BJ (cell line): ENCODE data around the gene SMKR1. TPM values are rescaled to one million over a fixed set of nuclear protein-coding genes. Genes with fewer than 3 reads are reported as not detected.
"Not testable (repeated sequence)": the region's sequence is repeated elsewhere in the genome, so short reads cannot be mapped to it uniquely, and the experiment has no call there.

Source experiments
- CTCF ChIA-PET: fragments of 350-600 bp; formaldehyde crosslinking; extraction: SDS; loops from one replicate; lab custom pipeline; 2021; ENCODE audit warnings: antibody characterized with exemption, inconsistent platforms; lab: Yijun Ruan, JAX
- POLR2A ChIA-PET: fragments of 300-600 bp; sonication (Branson Sonifier 250); formaldehyde crosslinking; extraction: SDS; loops from one replicate; lab custom pipeline; 2021; ENCODE audit warnings: antibody characterized with exemption; lab: Charles Lee
- DNase-seq: peaks from one replicate; pipeline ENCODE4 v3.0.0-alpha.2; 2011; ENCODE audit warnings: low read depth
- H3K27me3 ChIP-seq: 2 replicates; pipeline ENCODE4 v1.6.0; 2011; ENCODE audit warnings: low read length; ENCODE audit not compliant: control insufficient read depth, insufficient read depth
- H3K36me3 ChIP-seq: 2 replicates; pipeline ENCODE4 v1.5.1; 2011; ENCODE audit warnings: low read length; ENCODE audit not compliant: control insufficient read depth, insufficient read depth
- H3K4me3 ChIP-seq: 2 replicates; pipeline ENCODE4 v1.5.1; 2011; ENCODE audit warnings: low read depth, mild to moderate bottlenecking, control low read depth, low read length
- polyA plus RNA-seq: library from polyadenylated mRNA; depleted of rRNA; stranded (reverse); fragments of >200 nt; gene quantifications from 2 replicates; pipeline ENCODE4 v1.2.3, GENCODE V29; 2011
- TF ChIP-seq, protein P1 (sequence below): IDR thresholded peaks from 2 replicates; pipeline ENCODE4 v1.5.1; 2011; ENCODE audit warnings: low read depth, mild to moderate bottlenecking, control low read depth, inconsistent platforms, low read length, moderate library complexity; ENCODE audit not compliant: insufficient read depth

SMKR1 gene
- polyA plus RNA-seq, 1 experiment, result 0.27 TPM

DNA sequence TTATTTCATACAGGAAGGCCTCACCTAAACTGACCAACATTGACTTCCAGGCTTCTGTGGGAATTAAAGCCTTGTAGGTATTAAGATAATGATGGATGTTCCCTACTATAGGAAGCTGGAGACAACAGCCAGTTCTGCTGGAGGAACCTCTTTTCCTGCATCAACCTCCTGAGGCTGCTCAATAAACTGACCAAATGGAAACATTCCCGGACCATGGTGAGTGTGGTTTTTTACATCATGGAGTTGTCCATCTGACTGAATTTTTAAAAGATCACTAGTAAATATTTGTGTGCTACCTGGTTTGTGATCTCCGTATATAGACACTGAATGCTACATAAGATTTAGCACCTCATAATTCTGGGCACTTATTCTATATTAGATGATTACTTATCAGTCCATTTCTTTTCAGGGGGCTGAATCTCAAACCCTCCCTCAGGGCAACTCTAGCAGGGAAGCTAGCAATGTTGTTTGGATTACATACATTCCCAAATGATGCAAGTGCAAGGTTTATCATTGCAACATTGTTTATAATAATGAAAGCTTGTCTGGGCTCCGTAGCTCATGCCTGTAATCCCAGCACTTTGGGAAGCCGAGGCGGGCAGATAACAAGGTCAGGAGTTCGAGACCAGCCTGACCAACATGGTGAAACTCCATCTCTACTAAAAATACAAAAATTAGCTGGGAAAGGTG, 21.5 kb upstream of the SMKR1 start:
- CTCF ChIA-PET, result interaction anchor here (1.3 to 1.6 kb wide), 2 partner anchors 9 to 11 kb away, joined by 3 to 4 read pairs; no protein-coding TSS in a partner anchor
- DNase-seq, result no peak
- POLR2A ChIA-PET, result no interaction called here
- TF ChIP-seq, protein P1, sequence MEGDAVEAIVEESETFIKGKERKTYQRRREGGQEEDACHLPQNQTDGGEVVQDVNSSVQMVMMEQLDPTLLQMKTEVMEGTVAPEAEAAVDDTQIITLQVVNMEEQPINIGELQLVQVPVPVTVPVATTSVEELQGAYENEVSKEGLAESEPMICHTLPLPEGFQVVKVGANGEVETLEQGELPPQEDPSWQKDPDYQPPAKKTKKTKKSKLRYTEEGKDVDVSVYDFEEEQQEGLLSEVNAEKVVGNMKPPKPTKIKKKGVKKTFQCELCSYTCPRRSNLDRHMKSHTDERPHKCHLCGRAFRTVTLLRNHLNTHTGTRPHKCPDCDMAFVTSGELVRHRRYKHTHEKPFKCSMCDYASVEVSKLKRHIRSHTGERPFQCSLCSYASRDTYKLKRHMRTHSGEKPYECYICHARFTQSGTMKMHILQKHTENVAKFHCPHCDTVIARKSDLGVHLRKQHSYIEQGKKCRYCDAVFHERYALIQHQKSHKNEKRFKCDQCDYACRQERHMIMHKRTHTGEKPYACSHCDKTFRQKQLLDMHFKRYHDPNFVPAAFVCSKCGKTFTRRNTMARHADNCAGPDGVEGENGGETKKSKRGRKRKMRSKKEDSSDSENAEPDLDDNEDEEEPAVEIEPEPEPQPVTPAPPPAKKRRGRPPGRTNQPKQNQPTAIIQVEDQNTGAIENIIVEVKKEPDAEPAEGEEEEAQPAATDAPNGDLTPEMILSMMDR, result no peak
- Histone ChIP-seq H3K27me3 (no peaks in the 10 kb centered on the region), H3K36me3 (no peaks in the 10 kb centered on the region), H3K4me3 (no peak overlapping the region)

DNA sequence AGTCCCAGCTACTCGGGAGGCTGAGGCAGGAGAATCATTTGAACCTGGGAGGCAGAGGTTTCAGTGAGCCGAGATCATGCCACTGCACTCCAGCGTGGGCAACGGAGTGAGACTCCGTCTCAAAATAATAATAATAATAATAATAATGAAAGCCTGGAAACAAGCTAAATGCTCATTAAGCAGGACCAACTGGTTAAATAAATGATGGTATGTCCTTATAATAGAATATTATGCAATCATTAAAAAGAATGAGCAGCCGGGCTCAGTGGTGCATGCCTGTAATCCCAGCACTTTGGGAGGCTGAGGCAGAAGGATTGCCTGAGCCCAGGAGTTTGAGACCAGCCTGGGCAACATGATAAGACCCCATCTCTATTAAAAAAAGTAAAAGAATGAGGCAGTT, 21.0 kb upstream of the SMKR1 start:
- H3K4me3 ChIP-seq, H3K27me3 ChIP-seq, H3K36me3 ChIP-seq, DNase-seq, POLR2A ChIA-PET: not testable (repeated sequence)
- CTCF ChIA-PET, result interaction anchor here (1.6 kb wide), 1 partner anchor 12 kb away, joined by 3 read pairs; no protein-coding TSS in a partner anchor

DNA sequence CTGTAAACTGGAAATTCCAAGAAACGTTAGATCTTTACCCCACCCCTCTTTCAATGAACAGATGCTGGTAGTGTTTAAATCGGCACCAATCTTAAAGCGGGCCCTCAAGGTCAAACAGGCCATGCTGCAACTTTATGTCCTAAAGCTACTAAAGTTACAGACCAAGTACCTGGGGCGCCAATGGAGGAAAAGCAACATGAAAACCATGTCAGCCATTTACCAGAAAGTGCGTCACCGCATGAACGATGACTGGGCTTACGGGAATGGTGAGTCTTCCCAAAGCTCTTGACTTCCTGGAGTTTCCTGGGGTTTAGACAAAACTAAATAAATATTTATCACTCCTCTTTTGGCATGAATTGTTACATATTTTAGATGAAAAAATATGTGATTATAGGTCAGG, 19.6 kb upstream of the SMKR1 start:
- DNase-seq, result no peak
- CTCF ChIA-PET, result interaction anchor here (0.7 to 1.8 kb wide), 5 partner anchors 11 to 193 kb away, joined by 3 to 6 read pairs (median 3); partner anchors contain the start of gene SMKR1
- TF ChIP-seq, protein P1, result no peak
- no peak overlapping the region for H3K4me3 ChIP-seq
- POLR2A ChIA-PET, result no interaction called here
- no peaks in the 10 kb centered on the region for H3K27me3 ChIP-seq
- no peaks in the 10 kb centered on the region for H3K36me3 ChIP-seq

DNA sequence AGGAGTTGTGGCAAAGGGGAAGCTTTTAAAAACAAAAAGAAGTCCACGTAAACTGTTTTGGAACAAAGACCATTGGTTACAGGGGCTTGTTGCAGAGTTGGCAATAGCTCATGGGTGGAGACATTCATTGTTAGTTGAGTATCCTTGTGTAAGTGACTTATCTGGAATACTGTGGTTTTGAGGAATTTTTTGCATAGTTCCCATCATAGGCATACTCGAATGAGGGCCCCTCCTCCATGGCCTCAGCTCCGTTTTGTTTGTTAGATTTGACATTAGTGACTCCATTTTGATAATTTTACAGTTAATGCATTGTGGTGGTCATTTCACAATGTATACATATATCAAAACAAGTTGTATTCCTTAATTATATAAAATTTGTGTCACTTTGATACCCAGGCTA, 12.8 kb upstream of the SMKR1 start:
- CTCF ChIA-PET, result interaction anchor here (1.3 kb wide), 1 partner anchor 10 kb away, joined by 4 read pairs; no protein-coding TSS in a partner anchor
- POLR2A ChIA-PET, result no interaction called here
- TF ChIP-seq, protein P1, result no peak
- Histone ChIP-seq H3K4me3 (no peak overlapping the region), H3K36me3 (no peaks in the 10 kb centered on the region), H3K27me3 (no peaks in the 10 kb centered on the region)
- peak; percentile 39 for DNase-seq

DNA sequence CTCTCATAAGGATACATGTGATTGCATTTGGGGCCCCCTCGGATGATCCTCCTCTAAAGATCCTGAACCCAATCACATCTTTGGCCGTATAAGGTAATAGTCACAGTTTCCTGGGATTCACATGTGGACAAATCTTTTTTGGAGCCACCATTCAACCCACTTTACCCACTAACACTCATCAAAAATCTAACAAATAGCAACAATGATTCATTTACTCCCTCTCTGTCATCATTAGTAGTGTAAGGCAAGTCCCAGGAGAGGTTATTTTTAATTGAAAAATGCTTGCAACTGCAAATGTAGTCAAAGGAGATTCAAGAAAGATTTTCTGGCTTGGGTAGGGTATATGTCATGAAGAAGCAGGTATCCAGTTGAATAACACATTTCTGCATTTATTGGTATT, 9.9 kb upstream of the SMKR1 start:
- DNase-seq, result no peak
- Histone ChIP-seq H3K36me3 (no peaks in the 10 kb centered on the region), H3K4me3 (no peak overlapping the region), H3K27me3 (no peaks in the 10 kb centered on the region)
- POLR2A ChIA-PET, result no interaction called here
- TF ChIP-seq, protein P1, result no peak
- CTCF ChIA-PET, result no interaction called here

DNA sequence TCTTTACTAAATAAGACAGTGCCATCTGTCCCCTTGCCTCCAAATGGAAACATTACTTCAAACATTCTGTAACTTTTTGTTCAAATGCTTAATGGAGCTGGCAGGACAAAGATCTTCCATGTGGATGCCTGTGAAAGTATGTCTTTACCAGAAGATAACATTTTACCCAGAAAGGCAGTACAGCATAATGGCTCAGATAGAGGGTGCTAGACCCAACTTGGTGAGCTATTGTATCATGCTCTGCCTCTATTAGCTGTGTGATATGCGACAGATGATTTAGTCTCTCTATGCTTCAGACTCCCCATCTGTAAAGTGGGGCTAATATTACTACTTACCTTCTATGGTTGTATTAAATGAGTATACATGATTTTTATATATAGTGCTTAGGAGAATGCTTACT, 8.8 kb upstream of the SMKR1 start:
- POLR2A ChIA-PET, result no interaction called here
- TF ChIP-seq, protein P1, result peak; percentile 38
- CTCF ChIA-PET, result interaction anchor here (0.7 to 1.3 kb wide), 2 partner anchors 150 to 283 kb away, joined by 3 read pairs; no protein-coding TSS in a partner anchor
- H3K4me3 ChIP-seq, result no peak overlapping the region
- no peaks in the 10 kb centered on the region for H3K36me3 ChIP-seq
- H3K27me3 ChIP-seq, result no peaks in the 10 kb centered on the region
- no peak for DNase-seq
